MM.1S (cell line): ENCODE measurements around the gene PLS3.

Source experiments
- DNase-seq: peaks from one replicate; pipeline ENCODE4 v3.0.0-alpha.2; 2015
- H2AFZ ChIP-seq: fragments of 300-600 bp; sonication (generic); 2 replicates; pipeline ENCODE4 v1.6.0; 2016; ENCODE audit warnings: antibody characterized with exemption, low read length
- H3F3A ChIP-seq: fragments of 300-600 bp; sonication (generic); 2 replicates; pipeline ENCODE4 v1.6.1; 2016; ENCODE audit warnings: mild to moderate bottlenecking, antibody characterized with exemption, low read length, moderate library complexity, mixed read lengths; ENCODE audit not compliant: insufficient read depth
- H3K27ac ChIP-seq: fragments of 300-600 bp; sonication (generic); 2 replicates; pipeline ENCODE4 v1.5.1; 2016; ENCODE audit warnings: mild to moderate bottlenecking, low read length
- H3K27me3 ChIP-seq: fragments of 300-600 bp; sonication (generic); replicated peaks from 2 replicates; pipeline ENCODE4 v1.6.0; 2016; ENCODE audit warnings: low read length; ENCODE audit not compliant: insufficient read depth
- H3K36me3 ChIP-seq: fragments of 300-600 bp; sonication (generic); replicated peaks from 2 replicates; pipeline ENCODE4 v1.6.1; 2016; ENCODE audit warnings: mild to moderate bottlenecking, low read length, mixed read lengths; ENCODE audit not compliant: insufficient read depth
- H3K4me1 ChIP-seq: fragments of 300-600 bp; sonication (generic); 2 replicates; pipeline ENCODE4 v1.6.1; 2016; ENCODE audit warnings: low read length, mixed read lengths
- H3K4me2 ChIP-seq: fragments of 300-600 bp; sonication (generic); 2 replicates; pipeline ENCODE4 v1.6.0; 2016; ENCODE audit warnings: low read depth, low read length
- H3K4me3 ChIP-seq: fragments of 300-600 bp; sonication (generic); 2 replicates; pipeline ENCODE4 v1.5.1; 2016; ENCODE audit warnings: low read length, mixed read lengths
- H3K79me2 ChIP-seq: fragments of 300-600 bp; sonication (generic); 2 replicates; pipeline ENCODE4 v1.6.1; 2016; ENCODE audit warnings: mixed run types, low read length, mixed read lengths
- H3K9ac ChIP-seq: fragments of 300-600 bp; sonication (generic); 2 replicates; pipeline ENCODE4 v1.6.1; 2016; ENCODE audit warnings: low read length, mixed read lengths
- H3K9me2 ChIP-seq: fragments of 300-600 bp; sonication (generic); replicated peaks from 2 replicates; pipeline ENCODE4 v1.6.1; 2016; ENCODE audit warnings: mild to moderate bottlenecking, low read length, mixed read lengths; ENCODE audit not compliant: insufficient read depth
- H3K9me3 ChIP-seq: fragments of 300-600 bp; sonication (generic); replicated peaks from 2 replicates; pipeline ENCODE4 v1.6.1; 2016; ENCODE audit warnings: mild to moderate bottlenecking, low read length, mixed read lengths; ENCODE audit not compliant: insufficient read depth
- H4K20me1 ChIP-seq: fragments of 300-600 bp; sonication (generic); 2 replicates; pipeline ENCODE4 v1.6.1; 2016; ENCODE audit warnings: mild to moderate bottlenecking, low read length, moderate library complexity, mixed read lengths; ENCODE audit not compliant: insufficient read depth
- CTCF ChIP-seq: fragments of 300-600 bp; sonication (generic); IDR thresholded peaks from 2 replicates; pipeline ENCODE4 v1.5.1; 2016; ENCODE audit warnings: antibody characterized with exemption, low read length, mixed read lengths
- EZH2 ChIP-seq: fragments of 300-600 bp; sonication (generic); optimal IDR thresholded peaks from 2 replicates; pipeline ENCODE3; 2017; ENCODE audit warnings: low read depth, mild to moderate bottlenecking, antibody characterized with exemption, low read length, mixed read lengths
- EZH2phosphoT487 ChIP-seq: fragments of 300-600 bp; sonication (generic); IDR thresholded peaks from 2 replicates; pipeline ENCODE4 v1.6.1; 2018; ENCODE audit warnings: antibody characterized with exemption, low read length

The PLS3 gene

GRCh38 chrX:115694028-115694427 lies 133.1 kb downstream of the PLS3 start:
- no peaks in the 10 kb centered on the region for H3K27me3 ChIP-seq
- H3K4me1 ChIP-seq, result no peaks in the 10 kb centered on the region
- H4K20me1 ChIP-seq, result no peaks in the 10 kb centered on the region
- H3F3A ChIP-seq, result no peaks in the 10 kb centered on the region
- no peak overlapping the region for H3K27ac ChIP-seq
- H3K9me2 ChIP-seq, result no peaks in the 10 kb centered on the region
- H2AFZ ChIP-seq, result no peak overlapping the region
- no peaks in the 10 kb centered on the region for H3K36me3 ChIP-seq
- no peaks in the 10 kb centered on the region for H3K9me3 ChIP-seq
- TF ChIP-seq EZH2, result no peak
- no peak overlapping the region for H3K9ac ChIP-seq
- H3K4me3 ChIP-seq, result no peak overlapping the region
- no peaks in the 10 kb centered on the region for H3K79me2 ChIP-seq
- DNase-seq, result no peak
- H3K4me2 ChIP-seq, result no peak overlapping the region

DNA sequence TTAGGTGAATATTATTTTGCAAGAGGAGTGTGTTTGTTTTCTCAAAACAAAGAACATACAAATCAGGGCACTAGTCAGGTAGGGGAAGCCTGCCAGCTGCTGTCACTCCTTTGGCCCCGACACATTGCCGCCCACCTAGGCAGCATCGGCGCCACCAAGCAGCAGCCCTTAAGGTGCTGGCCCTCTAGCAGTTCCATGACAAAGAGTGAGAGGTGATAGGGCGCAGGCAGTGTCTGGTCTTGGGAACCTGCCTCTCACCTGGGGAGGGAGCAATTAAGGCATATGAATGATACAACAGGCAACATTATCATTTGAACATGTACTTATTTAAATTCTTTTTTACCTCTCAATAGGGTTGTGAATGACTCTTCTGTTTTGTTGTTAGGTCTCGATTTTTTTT lies 135.1 kb downstream of the PLS3 start:
- Histone ChIP-seq H4K20me1 (no peaks in the 10 kb centered on the region), H3K27me3 (no peaks in the 10 kb centered on the region), H3K9me2 (no peaks in the 10 kb centered on the region), H3K9me3 (no peaks in the 10 kb centered on the region), H3K4me1 (no peaks in the 10 kb centered on the region), H3K4me2 (no peak overlapping the region), H2AFZ (no peak overlapping the region), H3K36me3 (no peaks in the 10 kb centered on the region), H3K79me2 (no peaks in the 10 kb centered on the region), H3K27ac (no peak overlapping the region), H3F3A (no peaks in the 10 kb centered on the region), H3K4me3 (no peak overlapping the region), H3K9ac (no peak overlapping the region)
- TF ChIP-seq CTCF (no peak), EZH2phosphoT487 (no peak), EZH2 (no peak)
- DNase-seq, result no peak

DNA sequence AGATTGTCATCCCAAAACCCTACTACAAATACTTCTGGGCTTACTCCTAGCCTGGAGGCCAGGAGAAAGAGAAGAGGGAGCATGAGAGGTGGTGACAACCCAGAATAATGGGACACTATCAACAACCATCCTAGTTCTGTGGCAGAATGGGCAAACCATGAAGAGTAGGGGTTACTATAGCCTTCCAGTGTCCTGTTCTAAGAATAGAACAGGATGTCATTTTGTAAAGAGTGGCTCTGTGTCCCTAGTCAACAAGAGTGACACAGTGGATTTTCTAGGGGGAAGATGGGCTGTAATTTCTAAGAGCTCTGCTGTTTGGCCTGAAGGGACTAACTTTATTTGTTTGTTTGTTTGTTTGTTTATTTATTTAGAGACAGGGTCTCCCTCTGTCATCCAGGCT lies 136.0 kb downstream of the PLS3 start:
- H2AFZ ChIP-seq, result no peak overlapping the region
- H3K79me2 ChIP-seq, result no peaks in the 10 kb centered on the region
- no peaks in the 10 kb centered on the region for H3K4me1 ChIP-seq
- no peaks in the 10 kb centered on the region for H3K27me3 ChIP-seq
- DNase-seq, result no peak
- no peak overlapping the region for H3K4me2 ChIP-seq
- H4K20me1 ChIP-seq, result no peaks in the 10 kb centered on the region
- no peak overlapping the region for H3K4me3 ChIP-seq
- no peak overlapping the region for H3K27ac ChIP-seq
- no peaks in the 10 kb centered on the region for H3F3A ChIP-seq
- H3K9me3 ChIP-seq, result no peaks in the 10 kb centered on the region
- TF ChIP-seq CTCF (no peak), EZH2phosphoT487 (no peak), EZH2 (no peak)
- no peaks in the 10 kb centered on the region for H3K9me2 ChIP-seq
- no peaks in the 10 kb centered on the region for H3K36me3 ChIP-seq
- no peak overlapping the region for H3K9ac ChIP-seq

- no peak overlapping the region for H3K4me2 ChIP-seq
- no peak for DNase-seq
- H4K20me1 ChIP-seq, result no peaks in the 10 kb centered on the region
- no peaks in the 10 kb centered on the region for H3K36me3 ChIP-seq
- no peak overlapping the region for H3K9ac ChIP-seq
- no peak for TF ChIP-seq CTCF
- TF ChIP-seq EZH2, result no peak
- TF ChIP-seq EZH2phosphoT487, result no peak
- no peaks in the 10 kb centered on the region for H3K4me1 ChIP-seq
- no peak overlapping the region for H2AFZ ChIP-seq
- no peaks in the 10 kb centered on the region for H3K9me3 ChIP-seq
- no peak overlapping the region for H3K27ac ChIP-seq
- H3F3A ChIP-seq, result no peaks in the 10 kb centered on the region
- no peaks in the 10 kb centered on the region for H3K9me2 ChIP-seq
- no peak overlapping the region for H3K4me3 ChIP-seq
- H3K79me2 ChIP-seq, result no peaks in the 10 kb centered on the region
- no peaks in the 10 kb centered on the region for H3K27me3 ChIP-seq
Observed at GRCh38 chrX:115697806-115698205, 136.8 kb downstream of the PLS3 start.
